NCI-H1417 (cell line): ENCODE data around the gene ATL2.
"Not testable (repeated sequence)": the region's sequence is repeated elsewhere in the genome, so short reads cannot be mapped to it uniquely, and the experiment has no call there.

Source experiments
- DNase-seq, 3 experiments: peaks; one replicate each; lab custom pipeline; 2025; lab: John Stamatoyannopoulos, UW

Gene ATL2

DNA sequence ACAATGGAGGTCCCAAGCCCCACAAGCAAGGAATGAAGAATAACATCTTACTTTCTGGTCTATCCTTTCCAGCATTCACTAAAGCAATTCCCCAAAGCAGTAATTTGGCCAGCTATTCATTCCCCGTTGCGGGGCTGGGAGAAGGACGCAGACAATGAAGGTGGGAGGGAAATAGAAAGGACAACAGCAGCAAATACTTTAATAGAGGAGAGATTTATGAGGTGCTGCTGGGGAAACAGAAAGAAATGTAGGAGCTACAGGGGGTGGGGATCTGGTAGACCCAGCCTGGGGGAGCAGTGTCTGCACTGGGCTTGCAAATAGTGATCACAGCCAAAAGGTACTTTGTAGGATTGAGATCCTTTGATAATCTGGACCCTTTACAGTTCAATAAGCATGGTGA is 13.9 kb upstream of the ATL2 start:
- DNase-seq: peak in 1 of 3 experiments; percentile 23

DNA sequence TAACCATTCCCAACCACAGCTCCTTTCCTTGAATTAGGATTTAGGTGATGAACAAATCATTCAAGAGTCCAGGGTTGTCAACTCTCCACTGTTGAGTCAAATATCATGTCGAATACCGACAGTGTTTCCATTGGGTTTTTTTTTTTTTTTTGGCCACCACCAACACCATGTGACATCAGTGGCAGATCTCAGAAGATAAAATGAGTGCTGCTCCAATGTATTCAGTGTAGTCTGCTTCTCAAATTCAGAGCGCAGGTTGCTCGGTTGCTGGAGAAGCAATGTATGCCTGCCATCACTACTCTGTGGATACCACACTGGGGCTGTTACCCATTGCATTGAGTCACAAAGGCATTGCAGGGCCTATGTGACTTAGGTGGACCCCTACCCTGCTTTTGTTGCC is 10.8 kb upstream of the ATL2 start:
- no peak for DNase-seq

DNA sequence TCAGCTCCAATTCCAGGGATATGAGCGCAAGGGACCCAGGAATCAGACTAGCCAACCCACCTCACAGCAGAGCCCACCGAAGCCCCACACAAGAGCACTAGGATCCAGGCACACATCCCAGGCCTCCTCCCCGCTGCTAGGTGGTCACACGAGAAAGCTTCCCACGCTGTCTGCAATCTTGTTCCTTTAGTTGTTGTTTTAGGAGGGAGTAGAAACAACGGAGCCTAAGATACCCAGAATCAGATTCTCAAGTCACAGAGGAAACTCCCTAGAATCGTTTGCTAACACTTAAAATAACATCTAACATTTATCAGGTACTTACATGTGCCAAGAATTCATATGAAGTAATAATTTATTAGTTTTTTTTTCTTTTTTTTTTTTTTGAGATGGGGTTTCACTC is 9.7 kb upstream of the ATL2 start:
- no peak for DNase-seq

DNA sequence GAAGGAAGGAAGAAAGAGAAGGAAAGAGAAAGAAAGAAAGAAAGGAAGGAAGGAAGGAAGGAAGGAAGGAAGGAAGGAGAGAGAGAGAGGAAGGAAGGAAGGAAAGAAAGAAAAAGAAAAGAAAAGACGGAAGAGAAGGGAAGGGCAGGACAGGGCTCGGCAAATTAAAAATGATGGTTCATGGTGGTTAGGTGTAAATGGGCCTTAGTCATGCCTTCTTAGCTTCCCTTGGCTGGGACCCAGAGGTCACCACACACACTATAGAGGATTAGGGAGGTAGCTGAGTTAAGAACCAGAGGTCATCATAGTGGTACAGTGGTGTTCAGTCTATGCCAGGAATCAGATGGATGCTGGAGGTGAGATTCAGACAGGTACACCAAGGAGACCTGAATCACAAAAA is 9.3 kb upstream of the ATL2 start:
- DNase-seq: no peak

DNA sequence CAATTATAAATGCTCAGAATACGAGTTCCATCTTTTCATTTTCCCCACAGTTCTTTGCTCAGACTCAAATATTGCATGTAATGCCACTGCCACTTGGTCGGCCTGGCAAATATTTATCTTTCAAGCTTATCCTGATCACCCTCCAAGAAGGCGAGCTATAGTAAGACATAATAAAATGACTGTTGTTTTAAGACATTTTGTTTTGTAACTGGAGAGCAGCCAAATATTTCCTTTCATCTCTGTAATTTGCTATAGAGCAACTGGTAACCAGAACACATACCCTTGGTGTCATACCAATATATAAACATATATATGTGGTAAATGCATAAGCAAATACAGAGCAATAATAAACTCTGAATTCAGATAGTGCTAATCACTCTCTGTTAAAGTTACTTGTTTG is 7.3 kb upstream of the ATL2 start:
- DNase-seq: no peak

DNA sequence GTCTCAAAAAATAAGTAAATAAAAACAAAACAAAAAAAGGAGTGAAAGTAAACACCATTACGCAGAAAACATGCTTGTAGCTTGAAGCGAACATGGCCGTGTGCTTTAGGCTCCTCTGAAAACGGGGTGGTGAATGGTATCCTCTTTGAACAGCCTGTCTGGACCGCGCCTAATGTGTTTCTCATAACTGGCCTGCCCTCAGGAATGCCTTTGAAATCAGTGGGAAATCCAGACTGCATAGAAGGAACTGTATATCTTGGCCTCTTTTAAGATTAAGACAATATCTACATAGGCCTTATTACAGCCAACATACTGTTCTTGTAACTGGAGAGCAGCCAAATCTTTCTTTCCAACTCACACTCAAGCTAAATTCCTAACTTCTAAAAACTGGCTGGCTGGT is 6.7 kb upstream of the ATL2 start:
- not testable (repeated sequence) for DNase-seq

DNA sequence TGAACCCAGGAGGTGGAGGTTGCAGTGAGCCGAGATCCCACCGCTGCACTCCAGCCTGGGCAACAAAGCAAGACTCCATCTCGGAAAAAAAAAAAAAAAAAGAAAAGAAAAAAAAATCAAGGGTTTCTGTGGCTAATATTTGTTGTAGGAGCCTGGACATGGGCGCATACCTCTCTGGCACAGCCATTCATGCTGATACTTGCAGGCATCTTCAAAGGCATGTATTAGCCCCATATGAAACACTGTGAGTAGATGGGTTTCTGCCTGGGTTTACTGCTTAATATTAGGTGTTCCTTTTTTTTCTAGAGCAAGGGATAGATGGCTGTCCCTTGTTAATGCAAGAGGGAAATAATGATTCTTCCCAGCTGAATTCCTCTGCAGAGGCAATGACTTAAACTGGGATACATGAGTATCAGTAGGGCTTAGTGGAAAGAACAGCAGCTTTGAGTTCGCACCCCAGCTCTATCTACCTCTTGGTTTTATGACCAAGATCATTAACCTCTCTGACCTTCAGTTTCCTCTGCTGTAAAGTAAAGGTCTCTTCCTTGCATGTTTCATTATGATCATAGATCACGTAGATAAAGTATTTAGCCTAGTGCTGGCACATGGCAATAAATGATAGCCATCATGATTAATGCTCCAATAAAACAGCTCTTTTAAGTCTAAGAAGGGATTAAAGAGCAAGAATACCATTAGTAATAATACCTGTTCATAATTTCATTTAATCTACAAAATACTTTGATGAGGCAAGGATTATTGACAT is 4.5 kb upstream of the ATL2 start:
- DNase-seq: no peak

DNA sequence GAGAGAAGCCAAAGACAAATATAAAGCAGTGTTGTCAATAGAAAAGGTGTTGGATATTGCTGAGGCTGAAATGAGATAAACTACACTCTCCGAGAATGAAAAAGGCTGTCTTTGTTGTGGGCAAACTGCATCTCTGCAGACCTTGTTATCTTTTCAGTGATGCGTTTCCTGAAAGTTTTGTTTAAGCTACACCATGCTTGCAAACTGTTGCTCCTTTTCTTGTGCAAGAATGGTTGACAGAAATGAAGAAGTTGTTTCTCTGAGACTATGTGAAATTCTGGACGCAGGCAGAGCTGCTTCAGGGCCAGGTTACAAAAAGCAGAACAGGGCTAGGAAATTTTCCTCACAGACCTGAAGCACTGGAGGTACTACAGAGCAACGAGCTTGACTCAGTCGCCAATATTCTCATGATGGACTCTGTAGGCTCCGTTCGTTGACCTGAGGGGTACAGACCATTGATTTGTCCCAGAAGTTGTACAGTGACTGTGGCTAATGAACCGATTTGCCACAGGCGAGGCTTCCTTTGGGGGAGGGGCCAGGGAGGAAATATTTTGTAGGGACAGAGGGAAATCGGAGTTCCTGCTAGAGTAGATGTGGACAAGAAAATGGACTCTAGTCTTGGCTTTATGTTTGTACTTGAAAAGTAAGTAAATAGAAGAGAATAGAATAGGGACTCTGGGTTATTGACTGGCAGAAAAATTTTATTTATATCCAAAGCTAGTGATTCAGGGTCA is 3.5 kb upstream of the ATL2 start:
- no peak for DNase-seq

DNA sequence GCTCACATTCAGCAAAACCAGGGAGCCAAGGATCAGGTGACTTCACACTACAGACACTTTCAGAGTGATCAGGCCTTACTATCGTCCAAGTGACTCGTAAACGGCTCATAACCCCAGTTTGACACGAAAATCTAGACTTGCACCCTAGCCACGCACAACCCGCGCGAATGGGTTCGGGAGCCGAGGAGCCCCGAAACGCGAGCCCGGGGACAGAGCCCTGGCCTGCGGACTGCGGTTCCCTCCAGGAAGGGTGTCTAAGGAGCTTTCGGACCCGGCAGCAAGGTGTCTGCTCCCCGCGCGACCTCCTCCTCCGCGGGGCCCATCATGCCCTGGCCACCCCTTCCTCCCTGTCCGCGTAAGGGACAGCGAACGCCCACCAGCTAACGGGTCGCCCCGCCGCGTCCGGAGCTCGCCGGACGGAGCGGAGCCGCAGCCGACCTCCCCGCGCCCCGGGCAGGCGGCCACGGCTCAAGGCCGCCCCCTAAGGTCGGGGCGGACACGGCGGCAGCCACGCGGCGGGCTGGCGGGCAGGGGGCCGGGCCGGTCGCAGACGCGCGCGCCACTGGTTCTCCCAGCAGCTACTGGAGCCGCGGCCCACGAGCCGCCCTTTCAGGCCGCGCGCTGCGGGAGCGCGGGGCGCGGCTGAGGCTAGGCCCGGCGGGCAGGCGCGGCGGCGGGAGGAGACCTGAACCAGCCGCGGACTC is 575 bp downstream of the ATL2 start:
- DNase-seq: peak; percentile 64 to 87 (median 84)

DNA sequence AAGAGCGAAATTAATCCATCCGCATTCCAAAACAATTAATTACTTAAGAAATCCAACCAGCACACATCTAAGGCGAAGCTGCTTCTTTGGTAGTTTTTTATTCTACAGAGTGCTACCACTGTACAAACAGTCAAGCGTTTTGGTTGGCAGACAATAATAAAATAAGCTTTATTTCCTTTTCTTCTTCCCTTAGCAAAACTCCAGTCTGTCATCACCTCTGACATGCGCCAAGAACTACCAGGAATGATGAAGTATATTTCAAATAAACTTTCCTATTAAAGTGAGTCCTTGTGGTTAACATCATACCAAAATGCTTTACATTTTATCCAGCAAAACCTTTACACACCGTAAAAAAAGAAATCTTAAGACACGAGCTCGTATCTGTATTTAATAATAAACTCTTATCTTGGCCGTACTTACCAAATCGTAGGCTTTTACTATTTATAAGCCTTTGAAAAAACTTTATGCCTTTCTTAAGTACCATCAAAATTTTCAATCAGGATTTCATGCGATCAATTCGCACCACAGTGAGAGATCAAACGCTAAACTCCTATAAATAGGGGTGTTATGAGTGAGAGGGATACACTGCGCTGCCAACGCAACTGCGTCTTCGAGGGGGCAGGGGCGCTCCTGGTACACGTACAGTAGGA is 1.3 kb downstream of the ATL2 start:
- peak in 1 of 3 experiments; percentile 37 for DNase-seq

DNA sequence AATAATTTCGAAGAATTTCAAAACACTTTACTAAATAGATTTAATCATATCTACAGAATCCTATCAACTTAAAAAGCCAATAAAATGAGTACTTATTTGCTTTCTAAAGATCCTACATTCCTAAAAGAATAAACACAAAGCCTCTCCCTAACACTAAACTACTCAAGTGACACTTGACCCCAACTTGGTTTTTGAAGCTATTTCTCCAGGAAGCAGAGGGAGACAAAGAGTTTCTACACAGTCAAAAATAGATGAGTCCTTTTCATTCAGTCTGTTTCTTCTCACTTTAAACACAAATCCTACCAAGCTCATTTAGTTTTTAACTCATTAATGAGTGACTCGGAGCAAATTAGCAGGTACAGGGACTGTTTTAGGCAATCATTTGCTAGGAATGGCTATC is 2.1 kb downstream of the ATL2 start:
- DNase-seq: no peak

DNA sequence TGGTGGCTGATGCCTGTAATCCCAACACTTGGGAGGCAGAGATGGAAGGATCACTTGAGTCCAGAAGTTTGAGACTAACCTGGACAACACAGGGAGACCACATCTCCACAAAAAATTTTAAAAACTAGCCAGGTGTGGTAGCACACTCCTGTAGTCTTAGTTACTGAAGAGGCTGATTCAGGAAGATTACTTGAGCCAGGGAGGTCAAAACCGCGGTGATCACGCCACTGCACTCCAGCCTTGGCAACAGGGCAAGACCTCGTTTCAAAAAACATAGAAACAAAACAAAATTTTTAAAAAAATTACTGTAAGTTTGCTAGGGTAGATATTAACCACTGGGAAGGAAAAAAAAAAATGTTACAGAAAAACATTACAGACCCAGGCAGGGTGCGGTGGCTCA is 5.8 kb downstream of the ATL2 start:
- DNase-seq: no peak

DNA sequence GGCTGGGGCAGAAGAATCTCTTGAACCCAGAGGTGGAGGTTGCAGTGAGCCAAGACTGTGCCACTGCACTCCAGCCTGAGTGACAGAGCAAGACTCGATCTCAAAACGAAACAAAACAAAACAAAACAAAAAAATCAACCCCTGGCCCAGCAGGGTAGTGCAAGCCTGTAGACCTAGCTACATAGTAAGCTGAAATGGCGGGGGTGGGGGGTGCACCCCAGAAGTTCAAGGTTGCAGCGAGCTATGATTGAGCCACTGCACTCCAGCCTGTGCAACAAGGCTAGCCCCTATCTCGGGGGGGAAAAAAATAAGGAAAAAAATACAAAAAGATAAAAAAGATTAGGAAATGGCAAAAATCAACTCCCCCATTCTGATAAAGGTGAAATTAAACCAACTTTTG is 6.4 kb downstream of the ATL2 start:
- no peak for DNase-seq

DNA sequence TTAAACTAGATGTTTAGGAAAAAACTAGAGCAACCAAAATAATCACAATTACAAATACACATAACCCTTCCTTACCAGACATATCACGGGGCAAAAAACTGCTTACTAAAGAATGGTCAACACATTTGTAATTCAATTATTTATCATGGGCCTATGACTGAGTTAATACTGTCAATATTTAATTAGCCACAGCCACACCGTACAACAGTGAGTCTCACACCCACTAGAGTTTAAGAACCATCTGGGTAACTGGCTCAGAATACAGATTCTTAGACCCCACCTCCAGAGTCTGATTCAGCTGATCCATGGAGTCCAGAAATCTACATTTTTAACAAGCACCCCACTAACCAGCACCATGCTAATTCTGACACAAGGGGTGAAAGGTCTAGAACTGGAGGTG is 14.8 kb downstream of the ATL2 start:
- DNase-seq: no peak

DNA sequence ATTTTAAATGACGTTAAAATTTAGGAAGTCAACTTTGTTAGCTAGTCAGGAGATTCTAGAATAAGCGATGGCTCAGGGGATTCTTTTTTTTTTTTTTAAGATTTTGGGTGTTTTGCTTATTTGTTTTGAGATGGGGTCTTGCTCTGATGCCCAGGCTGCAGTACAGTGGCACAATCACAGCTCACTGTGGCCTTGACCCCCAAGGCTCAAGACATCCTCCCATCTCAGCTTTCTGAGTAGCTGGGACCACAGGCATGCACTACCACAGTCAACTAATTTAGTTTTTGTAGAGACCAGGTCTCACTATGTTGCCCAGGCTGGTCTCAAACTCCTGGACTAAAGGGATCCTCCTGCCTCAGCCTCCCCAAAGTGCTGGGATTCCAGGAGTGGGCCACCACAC is 16.9 kb downstream of the ATL2 start:
- no peak for DNase-seq

DNA sequence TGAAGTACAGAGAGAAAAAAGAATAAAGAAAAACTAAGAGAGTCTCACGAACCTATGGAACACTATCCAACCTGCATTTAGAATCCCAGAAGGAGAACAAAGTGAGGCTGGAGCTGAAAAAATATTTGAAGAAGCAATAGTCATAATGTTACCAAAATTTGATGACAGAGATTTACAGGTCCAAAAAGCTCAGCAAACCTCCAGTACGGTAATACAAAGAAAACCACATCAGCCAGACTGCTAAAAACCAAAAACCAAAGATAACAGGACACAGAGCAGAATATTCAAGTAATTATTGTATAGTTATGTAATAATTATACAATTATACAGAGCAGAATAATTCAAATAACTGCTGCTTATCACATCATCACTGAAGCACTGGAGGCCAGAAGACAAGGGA is 23.7 kb downstream of the ATL2 start:
- no peak for DNase-seq

DNA sequence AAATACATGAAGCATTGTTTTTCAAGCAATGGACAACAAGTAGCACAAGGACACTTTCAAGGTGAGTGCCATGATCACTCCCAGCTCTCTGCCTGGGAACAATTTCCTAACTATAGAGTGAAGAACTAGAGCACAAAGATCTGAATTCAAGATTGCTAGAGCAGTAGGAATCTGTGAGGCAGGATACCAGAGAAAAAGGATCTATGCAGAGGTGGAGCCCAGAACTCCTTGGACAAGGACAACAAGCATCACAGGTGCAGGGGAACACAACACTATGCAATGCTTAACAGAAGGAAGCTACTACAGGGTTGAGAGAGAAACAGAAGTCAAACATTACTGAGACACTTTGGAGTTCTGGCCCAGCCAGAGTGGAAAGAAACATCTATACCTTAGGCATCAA is 24.7 kb downstream of the ATL2 start:
- DNase-seq: no peak

DNA sequence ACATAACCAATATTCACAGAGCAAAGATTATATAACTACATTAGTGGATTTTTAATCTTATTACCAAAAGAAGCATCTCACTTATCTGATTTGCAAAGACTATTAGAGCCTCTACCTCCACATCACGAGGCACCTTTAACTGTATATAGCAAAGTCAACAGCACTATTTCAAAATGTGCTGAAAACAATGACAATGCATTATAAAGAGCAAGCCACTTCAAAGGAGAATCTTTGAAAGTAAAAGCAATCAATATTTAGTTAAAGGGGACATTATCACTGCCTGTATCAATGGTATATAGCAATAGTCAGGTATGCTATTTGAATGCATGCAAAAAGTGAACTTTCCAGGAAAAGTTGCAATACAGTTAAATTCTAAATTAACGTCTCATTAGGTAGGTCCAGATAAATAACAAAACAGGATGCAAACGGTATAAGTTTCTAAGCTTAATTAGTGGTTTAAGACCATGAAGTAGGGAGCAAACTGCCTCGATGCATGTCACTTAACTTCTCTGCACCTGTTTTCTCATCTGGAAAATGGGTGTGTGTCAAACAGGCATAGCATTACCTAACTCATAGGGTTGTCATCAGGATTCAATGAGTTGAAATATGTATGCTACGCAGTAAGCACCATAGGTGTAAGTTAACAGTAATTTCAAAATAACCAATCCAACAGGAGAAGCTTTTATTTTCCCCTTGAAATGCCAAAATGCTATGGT is 31.6 kb downstream of the ATL2 start:
- no peak for DNase-seq

DNA sequence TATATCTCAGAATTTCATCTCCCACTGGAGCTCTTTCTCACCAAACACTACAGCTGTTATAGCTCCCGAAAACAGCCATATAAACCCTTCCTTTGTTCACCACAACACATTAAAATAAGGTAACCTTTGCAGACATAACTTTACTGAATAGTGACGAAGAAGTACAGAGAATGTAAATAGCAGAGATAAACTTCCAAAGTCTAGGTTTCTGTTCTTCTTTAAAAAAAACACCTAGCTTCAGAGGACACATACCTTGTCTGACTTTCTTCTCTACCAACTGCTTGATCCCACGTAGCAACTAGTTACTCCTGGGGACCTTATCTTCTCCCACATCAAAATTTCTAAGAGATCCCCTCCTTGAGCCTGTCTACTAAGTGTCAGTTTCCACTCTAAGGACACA is 32.3 kb downstream of the ATL2 start:
- no peak for DNase-seq

DNA sequence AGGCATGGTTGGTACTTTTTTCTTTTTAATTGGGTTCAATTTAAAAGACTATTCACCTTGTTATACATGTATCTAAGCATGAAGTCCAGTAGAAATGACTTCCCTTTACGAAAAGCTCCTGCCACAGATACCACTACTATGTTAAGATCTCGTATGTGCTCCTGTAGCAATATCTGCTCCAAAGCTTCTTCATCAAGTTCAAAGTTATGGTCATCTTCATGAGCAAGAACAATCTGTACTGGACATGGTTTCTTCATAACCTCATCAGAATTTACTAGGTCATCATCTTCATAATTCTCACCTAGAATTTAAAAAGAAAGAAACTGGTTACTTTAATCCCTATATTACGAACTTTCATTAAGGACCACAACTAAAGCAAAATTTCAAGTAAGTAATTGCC is 33.9 kb downstream of the ATL2 start:
- DNase-seq: no peak

DNA sequence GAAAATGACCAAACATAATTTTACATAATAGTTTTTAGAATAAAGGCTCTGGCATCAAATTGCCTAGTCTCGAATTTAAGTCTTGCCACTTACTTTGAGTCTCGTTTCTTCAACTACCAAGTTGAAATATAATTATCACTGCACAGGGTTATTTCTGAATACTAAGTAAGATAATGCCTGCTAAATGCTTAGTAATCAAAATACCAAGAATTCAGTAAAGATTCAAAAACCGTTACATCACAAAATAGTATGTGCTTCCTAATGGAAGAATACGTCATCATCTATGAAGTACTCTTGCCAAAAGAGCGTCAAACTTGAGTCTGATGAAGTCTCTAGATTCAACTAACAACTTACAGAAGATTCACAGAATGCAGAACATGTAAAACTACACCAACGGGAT is 40.5 kb downstream of the ATL2 start:
- DNase-seq: no peak

DNA sequence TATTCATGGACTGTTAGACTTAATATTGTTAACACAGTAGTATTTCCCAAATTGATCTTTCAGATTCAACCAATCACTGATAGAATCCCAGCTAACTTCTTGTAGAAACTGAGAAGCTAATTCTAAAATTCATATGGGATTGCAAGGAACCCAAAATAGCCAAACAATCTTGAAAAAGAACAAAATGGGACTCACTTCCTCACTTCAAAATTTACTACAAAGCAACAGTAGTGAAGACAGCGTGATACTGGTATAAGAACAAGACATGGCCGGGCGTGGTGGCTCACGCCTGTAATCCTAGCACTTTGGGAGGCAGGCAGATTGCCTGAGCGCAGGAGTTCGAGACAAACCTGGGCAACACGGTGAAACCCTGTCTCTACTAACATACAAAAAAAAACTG is 46.3 kb downstream of the ATL2 start:
- DNase-seq: no peak
